NCI-H82 treated with DMSO at 0.1 percent for 48 hours (cell line): Measurements from ENCODE around the gene PRDM10.
"Not testable (repeated sequence)": the region's sequence is repeated elsewhere in the genome, so short reads cannot be mapped to it uniquely, and the experiment has no call there.

Experiments
- DNase-seq: peaks from one replicate; lab custom pipeline; 2025; ENCODE audit not compliant: unreplicated experiment; lab: John Stamatoyannopoulos, UW

The PRDM10 gene

GRCh38 chr11:130020323-130020722 lies 17.7 kb upstream of the PRDM10 start:
- DNase-seq: no peak

- not testable (repeated sequence) for DNase-seq
Observed at GRCh38 chr11:130015846-130016245, 13.2 kb upstream of the PRDM10 start.

- no peak for DNase-seq
Observed at GRCh38 chr11:130008326-130008725, 5.7 kb upstream of the PRDM10 start.

DNA sequence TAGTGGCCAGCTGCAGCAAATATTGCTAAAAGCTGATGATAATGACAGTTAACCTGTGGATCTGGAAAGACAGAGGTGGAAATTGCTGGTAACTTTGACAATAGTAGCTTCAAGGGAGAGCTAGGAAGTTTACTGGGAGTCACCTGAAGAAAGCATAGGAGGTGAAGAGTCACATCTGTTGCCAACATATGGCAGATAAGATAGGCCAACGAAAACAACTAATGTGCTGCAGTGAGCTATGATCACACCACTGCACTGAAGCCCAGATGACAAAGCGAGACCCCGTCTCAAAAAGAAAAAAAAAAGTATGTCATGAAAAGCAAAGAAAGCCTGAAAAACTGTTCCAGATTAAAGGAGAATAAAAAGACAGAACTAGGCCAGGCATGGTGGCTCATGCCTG lies 4.3 kb upstream of the PRDM10 start:
- DNase-seq: no peak

DNA sequence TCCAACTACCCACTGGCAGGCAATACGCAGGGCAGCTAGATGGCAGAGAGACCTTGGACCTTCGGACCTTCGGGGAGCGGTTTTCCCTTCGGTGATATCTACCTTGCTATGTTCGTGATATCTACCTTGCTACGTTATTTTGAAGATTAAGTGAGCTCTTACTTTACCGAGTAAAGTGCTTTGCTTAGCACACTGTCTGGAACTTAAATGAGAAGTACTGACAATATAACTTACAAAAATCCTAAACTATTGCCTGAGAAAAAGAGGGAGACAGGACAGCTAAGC lies 1.0 kb upstream of the PRDM10 start:
- DNase-seq: no peak

GRCh38 chr11:130002846-130003716 lies 446 bp upstream of the PRDM10 start:
- peak; percentile 96 for DNase-seq

GRCh38 chr11:130001461-130002351 lies 929 bp downstream of the PRDM10 start:
- peak; percentile 19 for DNase-seq

DNA sequence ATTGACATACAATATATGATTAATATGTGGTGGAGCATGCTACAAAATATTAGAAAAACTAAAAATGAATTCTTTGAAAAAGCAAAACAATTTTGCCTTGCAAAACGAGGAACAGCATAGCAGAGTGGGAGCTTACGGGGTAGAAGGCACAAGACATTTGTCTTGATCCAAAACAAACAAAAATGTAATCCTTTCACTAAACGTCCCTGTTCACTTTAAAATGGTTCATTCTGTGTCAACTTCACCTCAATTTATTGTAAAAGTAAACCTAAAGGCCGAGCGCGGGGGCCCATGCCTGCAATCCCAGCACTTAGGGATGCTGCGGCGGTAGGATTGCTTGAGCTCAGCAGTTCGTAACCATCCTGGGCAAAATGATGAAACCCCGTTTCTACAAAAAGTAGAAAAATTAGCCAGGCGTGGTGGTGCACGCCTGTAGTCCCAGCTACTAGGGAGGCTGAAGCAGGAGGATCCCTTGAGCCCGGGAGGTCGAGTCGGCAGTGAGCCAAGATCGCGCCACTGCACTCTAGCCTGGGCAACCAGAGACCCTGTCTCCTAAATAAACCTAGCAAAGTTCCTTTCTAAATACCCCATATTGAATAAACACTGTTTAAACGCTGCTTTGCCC lies 2.0 kb downstream of the PRDM10 start:
- DNase-seq: no peak

GRCh38 chr11:129999407-129999806 lies 3.2 kb downstream of the PRDM10 start:
- DNase-seq: no peak

DNA sequence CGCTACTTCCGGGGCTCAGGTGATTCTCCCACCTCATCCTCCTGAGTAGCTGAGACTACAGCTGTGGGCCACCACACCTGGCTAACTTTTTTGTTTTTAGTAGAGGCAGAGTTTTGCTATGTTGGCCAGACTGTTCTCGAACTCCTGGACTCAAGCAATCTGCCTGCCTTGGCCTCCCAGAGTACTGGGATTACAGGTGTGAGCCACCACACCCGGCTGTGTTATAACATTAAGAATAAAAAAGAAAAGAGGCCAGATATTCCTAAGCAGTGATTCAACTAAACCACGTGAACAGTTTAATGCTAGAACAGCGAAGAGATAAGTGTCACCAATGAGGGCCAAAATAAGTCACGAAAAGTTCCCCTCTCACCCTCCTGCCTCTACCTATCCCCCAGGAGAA lies 3.7 kb downstream of the PRDM10 start:
- DNase-seq: no peak

DNA sequence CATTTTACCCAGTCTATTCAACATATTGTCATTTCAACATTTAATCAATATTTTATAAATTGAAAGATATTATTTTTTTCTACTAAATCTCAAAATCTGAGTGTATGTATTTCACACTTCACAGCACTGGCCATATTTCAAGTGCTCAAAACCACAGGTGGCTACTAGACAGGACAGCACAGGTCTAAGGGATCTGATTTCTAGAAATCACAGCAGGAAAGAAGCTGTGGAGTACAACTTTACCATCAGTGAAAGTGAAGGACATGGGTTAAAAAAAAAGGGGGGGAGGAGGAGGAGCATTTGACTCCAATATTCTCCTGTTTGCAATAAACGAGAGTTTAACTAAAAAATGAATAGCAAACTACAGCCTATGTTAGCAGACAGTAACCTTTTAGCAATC lies 4.5 kb downstream of the PRDM10 start:
- DNase-seq: no peak

DNA sequence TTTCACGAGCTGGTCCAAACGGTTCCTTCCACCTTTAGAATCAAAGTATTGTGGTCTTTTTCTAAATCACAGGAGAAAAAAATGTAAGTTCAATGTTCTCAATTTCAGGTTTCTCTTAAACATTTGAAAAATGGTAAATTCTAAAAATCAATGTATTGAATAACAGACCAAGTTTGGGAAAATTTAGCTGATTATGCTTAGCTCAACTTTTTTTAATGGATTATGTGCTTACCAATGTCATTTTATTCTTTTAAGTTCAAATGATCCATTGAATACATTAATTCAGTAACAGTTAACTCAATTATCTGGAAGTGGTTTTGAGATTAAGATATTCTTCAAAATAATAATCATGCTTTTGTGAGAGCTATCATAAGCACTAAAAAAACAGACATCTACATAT lies 5.1 kb downstream of the PRDM10 start:
- no peak for DNase-seq

DNA sequence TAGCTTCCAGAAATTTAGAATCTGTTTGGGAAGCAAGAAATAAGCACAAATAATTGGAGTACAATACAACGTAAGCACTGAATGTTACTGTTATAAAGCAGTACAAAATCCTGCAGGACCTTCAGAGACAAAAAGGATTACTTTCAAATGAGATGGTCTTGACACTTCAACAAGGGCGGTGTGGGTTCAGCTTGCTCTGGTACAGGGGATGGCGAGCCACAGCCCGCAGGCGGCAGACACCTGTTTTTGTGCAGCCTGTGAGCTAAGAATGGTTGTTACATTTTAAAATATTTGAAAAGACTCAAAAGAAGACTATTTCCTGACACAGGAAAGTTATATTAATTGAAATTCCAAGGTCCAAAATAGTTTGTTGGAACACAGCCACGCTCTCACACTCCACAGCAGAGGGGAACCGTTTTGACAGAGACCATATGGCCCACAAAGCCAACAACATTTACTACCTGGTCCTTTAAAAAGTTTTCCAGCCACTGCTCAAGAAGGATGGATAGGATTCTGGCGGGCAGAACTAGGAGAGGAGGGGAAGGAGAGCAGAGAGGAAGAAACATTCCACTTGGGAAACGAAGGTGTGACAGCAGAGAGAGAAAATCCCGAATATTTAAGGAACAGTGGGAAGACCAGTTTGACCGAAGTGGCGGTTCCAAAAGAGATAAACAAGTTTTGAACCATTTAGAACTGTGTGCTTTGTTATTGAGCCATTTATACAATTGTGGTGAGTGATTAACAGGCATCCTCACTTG lies 6.3 kb downstream of the PRDM10 start:
- no peak for DNase-seq

- DNase-seq: no peak
Observed at GRCh38 chr11:129995163-129995562, 7.5 kb downstream of the PRDM10 start.

- no peak for DNase-seq
Observed at GRCh38 chr11:129992161-129992944, 10.3 kb downstream of the PRDM10 start.

GRCh38 chr11:129989149-129989813 lies 13.4 kb downstream of the PRDM10 start:
- no peak for DNase-seq

- DNase-seq: no peak
Observed at GRCh38 chr11:129987950-129988349, 14.7 kb downstream of the PRDM10 start.

DNA sequence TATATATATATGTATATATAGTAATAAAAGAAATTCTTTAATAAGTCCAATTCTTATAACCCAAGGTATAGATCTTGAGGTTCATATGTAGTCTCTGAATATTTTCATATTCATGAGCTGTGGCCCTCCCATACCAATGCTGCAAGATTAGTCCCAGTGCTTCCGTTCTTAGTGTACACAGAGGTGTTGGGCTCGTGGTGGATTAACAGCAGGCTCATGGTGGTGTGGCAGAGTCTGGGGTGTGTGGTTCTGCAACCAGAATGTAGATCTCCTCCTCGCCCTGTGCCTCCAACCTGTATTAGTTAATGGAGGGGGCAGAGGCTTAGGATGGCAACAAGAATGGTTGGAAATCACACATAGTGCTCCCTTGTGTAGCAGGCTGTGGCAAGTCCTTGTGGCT lies 16.8 kb downstream of the PRDM10 start:
- DNase-seq: no peak

DNA sequence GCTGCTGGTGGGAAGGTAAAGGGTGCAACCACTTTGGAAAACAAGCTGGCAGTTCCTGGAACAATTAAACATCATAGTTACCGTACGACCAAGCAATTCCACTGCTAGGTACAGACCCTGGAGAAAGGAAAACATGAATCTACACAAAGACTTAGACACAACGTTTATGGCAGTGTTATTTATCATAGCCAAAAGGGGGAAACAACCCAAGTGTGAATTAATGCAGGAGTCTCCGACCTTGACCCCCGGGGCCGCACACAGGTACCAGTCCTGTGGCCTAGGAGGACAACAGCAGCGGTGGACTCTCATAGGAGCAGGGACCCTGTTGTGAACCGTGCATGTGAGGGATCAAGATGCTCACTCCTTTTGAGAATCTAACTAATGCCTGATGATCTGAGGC lies 22.5 kb downstream of the PRDM10 start:
- DNase-seq: no peak
